SU-DHL-6 (cell line): ENCODE measurements around the gene IQCN.

ENCODE experiments used
- H2AFZ ChIP-seq: fragments of 200-600 bp; sonication (generic); 2 replicates; pipeline ENCODE4 v1.6.1; 2014; ENCODE audit warnings: low read depth, mild to moderate bottlenecking, moderate library complexity, mixed read lengths, antibody characterized with exemption, low read length; ENCODE audit not compliant: severe bottlenecking
- H3F3A ChIP-seq: fragments of 200-600 bp; shearing (Covaris generic); 2 replicates; pipeline ENCODE4 v1.6.0; 2016; ENCODE audit warnings: antibody characterized with exemption, mild to moderate bottlenecking; ENCODE audit not compliant: insufficient read depth
- H3K27ac ChIP-seq: fragments of 200-600 bp; sonication (generic); 2 replicates; pipeline ENCODE4 v1.5.1; 2016; ENCODE audit warnings: low read depth, mild to moderate bottlenecking, low read length, moderate library complexity, mixed read lengths
- H3K27me3 ChIP-seq: fragments of 200-600 bp; sonication (generic), shearing (Covaris generic); 2 replicates; pipeline ENCODE4 v1.6.0; 2014; ENCODE audit warnings: mild to moderate bottlenecking, low read length
- H3K36me3 ChIP-seq: fragments of 200-600 bp; sonication (generic); 2 replicates; pipeline ENCODE4 v1.6.1; 2014; ENCODE audit warnings: mild to moderate bottlenecking, low read length, mixed read lengths
- H3K4me2 ChIP-seq: fragments of 300-600, 200-600 bp; shearing (Covaris generic), sonication (generic); 2 replicates; pipeline ENCODE4 v1.6.0; 2014; ENCODE audit warnings: low read length, low read depth, mild to moderate bottlenecking; ENCODE audit not compliant: poor library complexity, severe bottlenecking
- H3K4me3 ChIP-seq: fragments of 200-600 bp; sonication (generic); 2 replicates; pipeline ENCODE4 v1.5.1; 2014; ENCODE audit warnings: antibody characterized with exemption, low read length, mild to moderate bottlenecking, mixed read lengths; ENCODE audit not compliant: insufficient read depth, poor library complexity, severe bottlenecking
- H3K79me2 ChIP-seq: fragments of 200-600 bp; sonication (generic); 2 replicates; pipeline ENCODE4 v1.6.1; 2014; ENCODE audit warnings: mild to moderate bottlenecking, low read length, moderate library complexity; ENCODE audit not compliant: insufficient read depth
- H3K9ac ChIP-seq: fragments of 200-600 bp; sonication (generic); 2 replicates; pipeline ENCODE4 v1.7.0; 2014; ENCODE audit warnings: mild to moderate bottlenecking, low read length
- H3K9me2 ChIP-seq: fragments of 200-600 bp; sonication (generic); replicated peaks from 2 replicates; pipeline ENCODE4 v1.6.1; 2014; ENCODE audit warnings: low read length; ENCODE audit not compliant: insufficient read depth
- H3K9me3 ChIP-seq: fragments of 200-600 bp; sonication (generic); 2 replicates; pipeline ENCODE4 v1.6.1; 2014; ENCODE audit warnings: low read length, mixed read lengths; ENCODE audit not compliant: insufficient read depth
- H4K20me1 ChIP-seq: fragments of 200-600 bp; sonication (generic); 2 replicates; pipeline ENCODE4 v1.6.1; 2014; ENCODE audit warnings: low read depth, mild to moderate bottlenecking, antibody characterized with exemption, low read length, moderate library complexity, mixed read lengths
- EZH2phosphoT487 ChIP-seq: fragments of 200-600 bp; sonication (generic), shearing (Covaris generic); conservative IDR thresholded peaks from 2 replicates; pipeline ENCODE4 v1.6.1; 2018; ENCODE audit warnings: mild to moderate bottlenecking, antibody characterized with exemption, low read length, moderate library complexity, mixed read lengths
- TF ChIP-seq, protein P1 (sequence below): fragments of 200-600 bp; sonication (generic); IDR thresholded peaks from one replicate; pipeline ENCODE4 v1.5.1; 2017; ENCODE audit warnings: antibody characterized with exemption, mild to moderate bottlenecking, low read length, moderate library complexity; ENCODE audit not compliant: insufficient read depth, poor library complexity, severe bottlenecking

IQCN gene

DNA sequence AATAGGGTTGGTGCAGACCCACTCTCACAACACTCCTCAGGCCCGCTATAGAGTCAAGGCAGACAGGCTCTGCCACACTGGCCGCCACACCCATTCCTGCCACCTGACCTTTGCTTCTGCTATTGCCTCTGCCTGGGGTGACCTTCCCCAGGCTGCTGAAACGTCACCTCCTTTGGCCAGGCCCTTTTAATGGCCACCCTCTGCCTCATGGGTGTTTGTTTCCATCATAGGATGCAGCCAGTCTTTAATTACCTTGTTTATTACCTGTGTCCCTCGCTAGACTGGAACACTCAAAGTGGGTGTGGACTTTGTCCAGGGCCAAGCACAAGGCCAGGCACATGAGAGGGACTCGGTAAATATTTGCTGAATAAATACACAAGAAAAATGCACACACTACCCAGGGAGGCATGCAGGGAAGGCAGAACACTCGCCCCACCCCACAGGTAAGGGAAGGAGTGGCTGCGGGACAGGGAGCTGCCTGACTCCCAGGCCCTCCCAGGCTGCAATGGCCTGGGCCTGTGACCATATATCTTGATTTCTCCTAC is 45.4 kb upstream of the IQCN start:
- H3K4me2 ChIP-seq = no peak overlapping the region
- H3K27ac ChIP-seq = no peak overlapping the region
- no peaks in the 10 kb centered on the region for H4K20me1 ChIP-seq
- H2AFZ ChIP-seq = no peak overlapping the region
- no peak overlapping the region for H3K9ac ChIP-seq
- no peak overlapping the region for H3K4me3 ChIP-seq
- H3K36me3 ChIP-seq = no peaks in the 10 kb centered on the region
- H3K27me3 ChIP-seq = no peaks in the 10 kb centered on the region
- peaks cover 11% of the 10 kb centered on the region for H3F3A ChIP-seq
- H3K9me3 ChIP-seq = no peaks in the 10 kb centered on the region
- H3K79me2 ChIP-seq = peaks cover 45% of the 10 kb centered on the region
- no peaks in the 10 kb centered on the region for H3K9me2 ChIP-seq
- no peak for TF ChIP-seq EZH2phosphoT487
- TF ChIP-seq, protein P1, sequence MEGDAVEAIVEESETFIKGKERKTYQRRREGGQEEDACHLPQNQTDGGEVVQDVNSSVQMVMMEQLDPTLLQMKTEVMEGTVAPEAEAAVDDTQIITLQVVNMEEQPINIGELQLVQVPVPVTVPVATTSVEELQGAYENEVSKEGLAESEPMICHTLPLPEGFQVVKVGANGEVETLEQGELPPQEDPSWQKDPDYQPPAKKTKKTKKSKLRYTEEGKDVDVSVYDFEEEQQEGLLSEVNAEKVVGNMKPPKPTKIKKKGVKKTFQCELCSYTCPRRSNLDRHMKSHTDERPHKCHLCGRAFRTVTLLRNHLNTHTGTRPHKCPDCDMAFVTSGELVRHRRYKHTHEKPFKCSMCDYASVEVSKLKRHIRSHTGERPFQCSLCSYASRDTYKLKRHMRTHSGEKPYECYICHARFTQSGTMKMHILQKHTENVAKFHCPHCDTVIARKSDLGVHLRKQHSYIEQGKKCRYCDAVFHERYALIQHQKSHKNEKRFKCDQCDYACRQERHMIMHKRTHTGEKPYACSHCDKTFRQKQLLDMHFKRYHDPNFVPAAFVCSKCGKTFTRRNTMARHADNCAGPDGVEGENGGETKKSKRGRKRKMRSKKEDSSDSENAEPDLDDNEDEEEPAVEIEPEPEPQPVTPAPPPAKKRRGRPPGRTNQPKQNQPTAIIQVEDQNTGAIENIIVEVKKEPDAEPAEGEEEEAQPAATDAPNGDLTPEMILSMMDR = no peak

DNA sequence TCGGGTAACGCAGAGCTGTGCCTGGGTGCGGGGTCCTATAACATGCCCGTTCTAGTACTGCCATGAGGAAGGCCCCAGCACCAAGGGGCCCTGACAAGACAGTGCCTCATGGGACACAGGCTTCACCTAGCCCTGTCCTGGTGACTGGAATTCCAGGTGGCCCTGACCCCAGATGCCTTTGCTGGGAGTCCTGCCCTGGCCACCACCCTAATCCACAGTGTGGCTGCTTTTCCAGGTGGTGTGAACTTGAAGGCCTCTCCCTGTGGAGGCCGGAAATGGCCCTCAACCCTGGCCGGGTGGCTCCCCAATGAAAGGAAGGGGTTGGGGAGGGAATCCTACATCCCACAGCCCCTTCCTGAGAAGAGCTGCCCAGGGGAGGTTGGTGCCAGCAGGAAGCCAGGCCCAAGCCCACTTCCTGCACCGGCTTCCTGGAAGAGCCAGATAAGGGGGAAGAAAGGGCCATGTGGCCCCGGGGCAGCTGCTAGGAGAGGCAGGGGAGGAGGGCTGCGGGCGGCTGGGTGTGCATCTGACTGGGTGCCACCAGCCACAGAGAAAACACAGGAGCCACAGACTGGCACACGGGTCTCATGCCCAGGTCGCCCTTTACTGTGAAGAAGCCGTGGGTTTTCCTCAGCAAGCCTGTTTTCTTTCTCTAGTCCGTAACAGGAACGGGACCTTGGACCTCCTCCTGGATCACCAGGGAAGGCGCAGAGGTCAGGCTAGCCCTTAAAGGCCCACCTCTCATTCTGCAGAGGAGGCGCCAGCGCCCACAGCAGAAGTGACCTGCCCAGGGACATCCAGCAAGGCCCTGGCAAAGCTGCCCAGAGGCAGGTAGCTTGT is 43.9 kb upstream of the IQCN start:
- H4K20me1 ChIP-seq = no peaks in the 10 kb centered on the region
- H3K9me3 ChIP-seq = no peaks in the 10 kb centered on the region
- TF ChIP-seq, protein P1 = no peak
- no peak for TF ChIP-seq EZH2phosphoT487
- no peak overlapping the region for H3K4me2 ChIP-seq
- H3K4me3 ChIP-seq = no peak overlapping the region
- H3K79me2 ChIP-seq = peaks cover 45% of the 10 kb centered on the region
- no peak overlapping the region for H3K9ac ChIP-seq
- H3F3A ChIP-seq = peaks cover under 1% of the 10 kb centered on the region; the same call in 1 of the 2 replicates
- H3K9me2 ChIP-seq = no peaks in the 10 kb centered on the region
- H3K27ac ChIP-seq = no peak overlapping the region
- H2AFZ ChIP-seq = no peak overlapping the region
- H3K36me3 ChIP-seq = no peaks in the 10 kb centered on the region
- H3K27me3 ChIP-seq = no peaks in the 10 kb centered on the region

DNA sequence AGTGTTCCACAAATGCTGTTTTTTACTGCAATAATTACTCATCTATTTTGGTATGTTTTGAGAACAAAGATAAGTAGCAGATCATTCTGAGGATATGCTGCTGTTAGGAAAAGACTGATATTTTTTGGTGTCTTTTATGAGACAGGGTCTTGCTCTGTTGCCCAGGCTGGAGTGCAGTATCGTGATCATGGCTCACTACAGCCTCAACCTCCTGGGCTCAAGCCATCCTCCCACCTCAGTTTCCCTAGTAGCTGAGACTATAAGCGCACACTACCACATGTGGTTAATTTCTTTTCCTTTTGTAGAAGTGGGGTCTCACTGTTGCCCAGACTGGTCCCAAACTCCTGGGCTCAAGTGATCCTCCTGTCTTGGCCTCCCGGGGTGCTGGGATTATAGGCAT is 39.1 kb upstream of the IQCN start:
- H3K9me3 ChIP-seq = no peaks in the 10 kb centered on the region
- H2AFZ ChIP-seq = no peak overlapping the region
- no peaks in the 10 kb centered on the region for H3K27me3 ChIP-seq
- no peak overlapping the region for H3K27ac ChIP-seq
- no peaks in the 10 kb centered on the region for H3K9me2 ChIP-seq
- H3K79me2 ChIP-seq = 0 out of 2 replicates have a peak, but pooled peaks cover 10% of the 10 kb centered on the region
- no peak overlapping the region for H3K4me2 ChIP-seq
- no peak overlapping the region for H3K4me3 ChIP-seq
- no peak overlapping the region for H3K9ac ChIP-seq
- no peaks in the 10 kb centered on the region for H3F3A ChIP-seq
- H3K36me3 ChIP-seq = no peaks in the 10 kb centered on the region
- H4K20me1 ChIP-seq = no peaks in the 10 kb centered on the region
- TF ChIP-seq EZH2phosphoT487 = no peak
- TF ChIP-seq, protein P1 = no peak
